Sigmoid colon (tissue), 7 donors: ENCODE measurements around the gene CDKN1A. TPM values are rescaled to one million over a fixed set of nuclear protein-coding genes. Genes with fewer than 3 reads are reported as not detected.

Source experiments
- DNase-seq: peaks from one replicate; pipeline ENCODE4 v3.0.0-alpha.2; 2019
- H3K27ac ChIP-seq, 4 donors: fragments of 200-600 bp; sonication (generic); one replicate each; pipeline ENCODE4 v1.5.1; 2016 to 2019; ENCODE audit warnings: mild to moderate bottlenecking in 1 of 4
- H3K27me3 ChIP-seq, 3 donors: fragments of 200-600 bp; sonication (generic); one replicate each; pipeline ENCODE4 v1.5.1; 2019; ENCODE audit warnings: mild to moderate bottlenecking in 1 of 3
- H3K36me3 ChIP-seq, 4 donors: fragments of 200-600 bp; sonication (generic); one replicate each; pipeline ENCODE4 v1.5.1; 2016 to 2019
- H3K4me1 ChIP-seq, 4 donors: fragments of 200-600 bp; sonication (generic); one replicate each; pipeline ENCODE4 v1.5.1; 2017 to 2019
- H3K4me3 ChIP-seq, 4 donors: fragments of 200-600 bp; sonication (generic); one replicate each; pipeline ENCODE4 v1.5.1; 2017 to 2019; ENCODE audit warnings: mild to moderate bottlenecking in 2 of 4, moderate library complexity in 1 of 4
- H3K9me3 ChIP-seq, 4 donors: fragments of 200-600 bp in 3 of 4; sonication (generic) in 3 of 4; one replicate each; pipeline versions ENCODE4 v1.5.1 to v1.6.1; 2013 to 2019
- CTCF ChIP-seq, 4 experiments: fragments of 450-650 bp in 3 of 4; fragments of 200-600 bp in 1 of 4; IDR thresholded peaks; one replicate each; pipeline ENCODE4 v1.5.1; 2016 to 2019; ENCODE audit warnings: antibody characterized with exemption in 4 of 4, mild to moderate bottlenecking in 3 of 4, moderate library complexity in 2 of 4
- EP300 ChIP-seq, 4 donors: sonication (generic); formaldehyde crosslinking; IDR thresholded peaks; one replicate each; pipeline ENCODE4 v1.6.1; 2017; ENCODE audit warnings: antibody characterized with exemption in 4 of 4
- POLR2A ChIP-seq, 2 donors: fragments of 450-650 bp; IDR thresholded peaks; one replicate each; pipeline ENCODE4 v1.6.1; 2016; ENCODE audit warnings: antibody characterized with exemption in 2 of 2, mild to moderate bottlenecking in 2 of 2, moderate library complexity in 2 of 2
- POLR2AphosphoS5 ChIP-seq, 4 donors: sonication (generic); formaldehyde crosslinking; IDR thresholded peaks; one replicate each; pipeline ENCODE4 v1.6.1; 2017; ENCODE audit warnings: antibody characterized with exemption in 4 of 4
- WGBS, 2 donors: extraction: QIAGEN DNeasy Blood & Tissue Kit; methylation state at CpG; one replicate each; pipeline ENCODE4 v1.1.7; 2013; 5-methylcytosine and 5-hydroxymethylcytosine counted together
- intact Hi-C: fragments of 100-400 bp; cut with DNase I; formaldehyde crosslinking; loops from one replicate; pipeline ENCODE4 v1.15.1; 2023
- polyA plus RNA-seq, 3 donors: library from polyadenylated mRNA; stranded (reverse); fragments of 200-250 nt; gene quantifications; one replicate each; pipeline ENCODE4 v1.2.3, GENCODE V29; 2013
- total RNA-seq, 4 donors: library from RNA; depleted of rRNA; stranded (reverse); fragments of >200 nt; gene quantifications; one replicate each; pipeline ENCODE4 v1.1.0, GENCODE V29; 2016
- donor health status: healthy with polysubstance abuse.
- donor health status: Bipolar disorder and iron deficiency.
- donor health status: healthy.

CDKN1A gene
- total and polyA plus RNA-seq, 7 donors, result 35.7 to 429 (median 255) TPM

DNA sequence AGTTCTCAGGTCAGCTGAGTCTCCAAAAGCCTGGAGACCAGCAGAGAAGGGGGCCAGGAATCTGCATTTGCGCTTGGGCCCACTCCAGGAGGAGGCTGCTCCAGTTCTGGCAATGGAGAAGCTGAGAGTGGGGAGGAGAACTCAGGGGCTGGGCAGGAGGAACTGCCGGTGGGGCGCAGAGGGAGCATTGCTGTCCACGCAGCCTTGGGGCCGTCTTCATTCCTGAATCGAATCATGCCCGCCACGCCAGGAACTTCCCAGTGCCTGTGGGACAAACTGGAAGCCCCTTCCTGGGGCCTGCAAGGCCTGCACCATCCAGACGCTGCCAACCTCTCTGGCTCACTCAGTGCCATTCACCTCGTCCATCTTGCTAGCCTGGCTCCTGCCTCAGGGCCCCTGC lies 36.0 kb downstream of the CDKN1A start:
- TF ChIP-seq POLR2A (IDR thresholded peaks at IDR 0.05), result no peak
- no peak for TF ChIP-seq EP300 (IDR thresholded peaks at IDR 0.05)
- TF ChIP-seq POLR2AphosphoS5 (IDR thresholded peaks at IDR 0.05), result no peak
- no peak for TF ChIP-seq CTCF (IDR thresholded peaks at IDR 0.05)
- intact Hi-C loops, result no loop called here
- DNase-seq, result no peak
- Histone ChIP-seq H3K4me1 (no peaks in the 10 kb centered on the region), H3K27ac (no peak overlapping the region), H3K9me3 (no peaks in the 10 kb centered on the region), H3K4me3 (no peak overlapping the region), H3K27me3 (no peaks in the 10 kb centered on the region), H3K36me3 (no peaks in the 10 kb centered on the region)
- WGBS, 2 donors, result 90 to 92% methylated on average over 10 of the region's 10 CpGs

GRCh38 chr6:36715469-36715868 lies 37.0 kb downstream of the CDKN1A start:
- Histone ChIP-seq H3K27me3 (no peaks in the 10 kb centered on the region), H3K9me3 (no peaks in the 10 kb centered on the region), H3K36me3 (no peaks in the 10 kb centered on the region), H3K4me3 (no peak overlapping the region), H3K27ac (no peak overlapping the region), H3K4me1 (no peaks in the 10 kb centered on the region)
- intact Hi-C loops, result no loop called here
- 92 to 93% methylated on average over 7 of the region's 7 CpGs for WGBS, 2 donors
- no peak for DNase-seq
- TF ChIP-seq CTCF (IDR thresholded peaks at IDR 0.05) (no peak), POLR2AphosphoS5 (IDR thresholded peaks at IDR 0.05) (no peak), POLR2A (IDR thresholded peaks at IDR 0.05) (no peak), EP300 (IDR thresholded peaks at IDR 0.05) (no peak)

GRCh38 chr6:36716476-36717093 lies 38.1 kb downstream of the CDKN1A start:
- Histone ChIP-seq H3K27ac (no peak overlapping the region), H3K4me3 (no peak overlapping the region), H3K36me3 (no peaks in the 10 kb centered on the region), H3K9me3 (no peaks in the 10 kb centered on the region), H3K4me1 (no peaks in the 10 kb centered on the region), H3K27me3 (no peaks in the 10 kb centered on the region)
- DNase-seq, result no peak
- intact Hi-C loops, result no loop called here
- WGBS, 2 donors, result 44 to 76% methylated on average over 8 of the region's 8 CpGs
- TF ChIP-seq POLR2A (IDR thresholded peaks at IDR 0.05), result no peak
- no peak for TF ChIP-seq CTCF (IDR thresholded peaks at IDR 0.05)
- no peak for TF ChIP-seq EP300 (IDR thresholded peaks at IDR 0.05)
- TF ChIP-seq POLR2AphosphoS5 (IDR thresholded peaks at IDR 0.05), result no peak

DNA sequence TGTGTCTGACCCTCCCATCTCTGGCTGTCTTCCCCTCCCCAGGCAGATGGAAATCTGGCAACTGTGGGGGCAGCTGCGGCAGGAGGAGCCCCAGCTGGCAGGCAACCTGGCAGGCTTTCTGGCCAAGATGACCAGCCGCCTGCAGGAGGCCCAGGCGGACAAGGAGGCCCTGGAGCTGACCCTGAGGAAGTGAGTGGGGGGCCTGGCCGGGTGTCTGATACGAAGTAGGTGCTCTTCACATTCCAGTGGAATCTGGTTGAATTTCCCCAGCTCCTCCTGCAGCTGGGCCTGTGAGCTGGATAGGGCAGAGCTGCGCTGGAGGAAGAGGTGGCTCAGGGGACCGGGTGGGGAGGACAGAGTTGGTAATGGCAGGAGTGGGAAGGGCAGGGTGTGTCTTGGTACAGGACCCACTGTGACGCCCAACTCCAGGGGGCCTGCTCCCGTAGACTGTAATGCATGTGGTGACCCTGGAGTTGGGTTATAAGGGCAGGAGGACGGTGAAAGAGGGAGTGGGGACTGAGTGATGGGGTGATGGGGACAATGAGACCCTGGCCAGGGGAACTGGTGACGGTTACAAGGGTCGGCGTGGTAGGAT lies 38.8 kb downstream of the CDKN1A start:
- intact Hi-C loops, result no loop called here
- Histone ChIP-seq H3K4me1 (no peaks in the 10 kb centered on the region), H3K4me3 (no peak overlapping the region), H3K9me3 (no peaks in the 10 kb centered on the region), H3K36me3 (no peaks in the 10 kb centered on the region), H3K27me3 (no peaks in the 10 kb centered on the region), H3K27ac (no peak overlapping the region)
- TF ChIP-seq POLR2AphosphoS5 (IDR thresholded peaks at IDR 0.05) (no peak), EP300 (IDR thresholded peaks at IDR 0.05) (no peak), POLR2A (IDR thresholded peaks at IDR 0.05) (no peak), CTCF (IDR thresholded peaks at IDR 0.05) (no peak)
- WGBS, 2 donors, result 70 to 71% methylated on average over 13 of the region's 13 CpGs
- peak; percentile 14 for DNase-seq
